ENCODE data around the gene PCDHGB6. TPM values are rescaled to one million over a fixed set of nuclear protein-coding genes. Genes with fewer than 3 reads are reported as not detected.

PCDHGB6 gene
- total RNA-seq = 3.0 and 3.7 TPM in 2 replicates

DNA sequence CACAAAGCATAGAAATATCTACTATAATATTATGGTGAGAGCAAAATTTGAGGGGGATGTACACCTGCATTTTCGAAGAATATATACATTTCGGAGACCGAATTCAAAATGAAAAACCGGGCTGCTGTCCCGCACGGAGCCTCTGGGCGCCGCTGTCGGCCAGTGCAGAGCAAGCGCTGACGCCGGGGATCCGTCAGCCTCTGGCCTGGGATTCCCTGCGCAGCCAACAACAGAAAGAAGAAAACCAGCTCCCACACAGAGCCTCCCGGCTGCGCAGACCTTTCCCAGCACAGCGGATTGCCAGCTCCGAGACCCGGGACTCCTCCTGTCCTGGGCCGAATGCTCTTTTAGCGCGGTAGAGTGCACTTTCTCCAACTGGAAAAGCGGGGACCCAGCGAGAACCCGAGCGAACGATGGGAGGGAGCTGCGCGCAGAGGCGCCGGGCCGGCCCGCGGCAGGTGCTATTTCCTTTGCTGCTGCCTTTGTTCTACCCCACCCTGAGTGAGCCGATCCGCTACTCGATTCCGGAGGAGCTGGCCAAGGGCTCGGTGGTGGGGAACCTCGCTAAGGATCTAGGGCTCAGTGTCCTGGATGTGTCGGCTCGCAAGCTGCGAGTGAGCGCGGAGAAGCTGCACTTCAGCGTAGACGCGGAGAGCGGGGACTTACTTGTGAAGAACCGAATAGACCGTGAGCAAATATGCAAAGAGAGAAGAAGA is at the start of gene PCDHGB6:
TSS of gene PCDHGB6 (plus strand) at position 232 of the 716 bp plus-strand sequence. CDS start at position 414, 182 bp downstream.

DNA sequence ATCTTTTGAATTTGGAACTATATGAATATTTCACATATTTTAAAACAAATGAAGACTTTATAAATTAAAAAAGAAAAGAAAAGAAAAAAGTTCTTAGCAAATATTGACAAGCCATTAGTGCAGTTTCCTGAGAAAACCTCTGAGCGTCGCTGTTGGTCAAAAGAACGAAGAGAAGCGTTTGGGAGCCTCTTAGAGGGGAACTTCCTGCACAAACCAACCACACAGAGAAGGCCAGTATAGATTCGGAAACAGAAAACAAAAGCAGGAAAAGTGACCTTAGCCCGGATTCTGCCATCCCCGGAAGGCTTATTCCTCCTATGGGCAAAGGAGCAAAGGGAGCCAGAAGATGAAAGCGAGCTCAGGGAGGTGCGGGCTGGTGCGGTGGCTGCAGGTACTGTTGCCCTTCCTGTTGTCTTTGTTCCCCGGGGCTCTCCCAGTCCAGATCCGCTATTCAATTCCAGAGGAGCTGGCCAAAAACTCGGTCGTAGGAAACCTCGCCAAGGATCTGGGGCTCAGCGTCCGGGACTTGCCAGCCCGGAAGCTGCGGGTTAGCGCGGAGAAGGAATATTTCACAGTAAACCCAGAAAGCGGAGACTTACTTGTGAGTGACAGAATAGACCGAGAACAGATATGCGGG is 47.9 kb upstream of the PCDHGB6 start, which contains the start of gene PCDHGB2:
TSS of gene PCDHGB2 (plus strand) at position 205 of the 637 bp plus-strand sequence. CDS start at position 347, 142 bp downstream.

DNA sequence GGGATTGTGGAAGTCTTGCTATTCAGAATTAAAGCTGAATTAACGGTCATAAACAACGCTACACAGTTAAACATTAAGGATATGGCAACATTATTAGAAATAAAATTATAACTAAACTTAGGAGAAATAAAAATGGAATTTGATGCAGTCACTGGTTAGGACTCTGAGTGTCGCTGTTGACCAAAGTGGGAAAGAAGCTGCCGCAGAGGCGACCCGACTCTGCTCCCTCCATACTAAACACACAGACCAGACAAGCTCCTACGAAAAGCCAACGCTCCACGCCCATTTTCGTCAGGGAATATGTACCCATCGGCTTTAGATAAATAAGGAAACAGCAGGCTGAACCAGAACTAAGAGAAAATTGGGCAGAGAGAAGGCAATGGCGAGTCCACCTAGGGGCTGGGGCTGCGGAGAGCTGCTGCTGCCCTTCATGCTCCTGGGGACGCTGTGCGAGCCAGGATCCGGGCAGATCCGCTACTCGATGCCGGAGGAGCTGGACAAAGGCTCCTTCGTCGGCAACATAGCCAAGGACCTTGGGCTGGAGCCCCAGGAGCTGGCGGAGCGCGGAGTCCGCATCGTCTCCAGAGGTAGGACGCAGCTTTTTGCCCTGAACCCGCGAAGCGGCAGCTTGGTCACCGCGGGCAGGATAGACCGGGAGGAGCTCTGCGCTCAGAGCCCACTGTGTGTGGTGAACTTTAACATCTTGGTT is 43.7 kb upstream of the PCDHGB6 start, which contains the start of gene PCDHGA5:
TSS of gene PCDHGA5 (plus strand) at position 211 of the 709 bp plus-strand sequence. CDS start at position 380, 169 bp downstream.

DNA sequence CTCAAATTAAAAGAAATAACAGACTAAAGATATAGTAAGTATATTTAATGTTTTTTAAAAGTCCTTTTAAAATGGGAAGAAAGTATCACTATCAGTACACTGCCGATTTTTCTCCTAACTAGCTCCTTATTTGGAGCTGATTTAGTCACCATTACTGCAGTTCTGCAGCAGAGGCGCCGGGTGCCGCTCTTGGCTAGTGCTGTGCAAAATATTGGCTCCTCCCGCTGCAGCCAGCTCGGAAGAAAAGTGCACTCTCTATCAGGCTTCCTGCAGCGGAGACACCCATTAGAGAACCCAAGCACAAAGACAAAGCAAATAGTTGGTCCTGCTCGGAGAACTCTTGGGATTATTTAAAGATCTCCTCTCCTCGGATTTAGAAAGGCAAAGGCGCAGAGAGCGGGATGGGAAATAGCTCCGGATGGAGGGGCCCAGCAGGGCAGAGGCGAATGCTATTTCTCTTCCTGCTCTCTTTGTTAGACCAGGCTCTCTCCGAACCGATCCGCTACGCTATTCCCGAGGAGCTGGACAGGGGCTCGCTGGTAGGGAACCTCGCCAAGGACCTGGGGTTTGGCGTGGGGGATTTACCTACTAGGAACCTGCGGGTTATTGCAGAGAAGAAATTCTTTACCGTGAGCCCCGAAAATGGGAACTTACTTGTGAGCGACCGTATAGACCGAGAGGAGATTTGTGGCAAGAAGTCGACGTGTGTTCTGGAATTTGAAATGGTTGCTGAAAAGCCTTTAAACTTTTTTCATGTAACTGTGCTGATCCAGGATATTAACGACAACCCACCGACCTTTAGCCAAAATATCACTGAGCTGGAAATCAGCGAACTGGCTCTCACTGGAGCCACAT is 37.6 kb upstream of the PCDHGB6 start, which contains the start of gene PCDHGB3:
TSS of gene PCDHGB3 (plus strand) at position 249 of the 855 bp plus-strand sequence. CDS start at position 402, 153 bp downstream.

DNA sequence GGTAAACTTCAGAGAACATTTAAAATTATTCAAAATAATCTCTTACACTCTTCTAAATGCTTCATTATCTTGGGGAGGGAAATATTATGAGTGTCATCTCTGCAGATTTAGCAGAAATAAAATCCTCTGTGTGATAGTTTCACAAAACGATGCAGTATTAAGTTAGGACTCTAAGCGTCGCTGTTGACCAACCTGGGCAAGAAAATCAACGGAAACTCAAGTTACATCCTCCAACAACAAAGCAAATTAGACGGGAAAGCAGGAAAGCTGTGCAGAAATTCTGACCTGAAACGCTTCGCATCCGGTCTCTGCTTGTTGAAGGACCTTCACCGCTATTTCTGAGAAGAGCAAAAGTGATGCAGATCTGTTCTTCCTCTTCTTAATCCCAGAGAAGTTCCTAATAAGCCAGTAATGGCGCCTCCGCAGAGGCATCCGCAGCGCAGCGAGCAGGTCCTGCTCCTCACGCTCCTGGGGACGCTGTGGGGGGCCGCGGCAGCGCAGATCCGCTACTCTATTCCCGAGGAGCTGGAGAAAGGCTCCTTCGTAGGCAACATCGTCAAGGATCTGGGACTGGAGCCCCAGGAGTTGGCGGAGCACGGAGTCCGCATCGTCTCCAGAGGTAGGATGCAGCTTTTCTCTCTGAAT is 34.0 kb upstream of the PCDHGB6 start, which contains the start of gene PCDHGA6:
TSS of gene PCDHGA6 (plus strand) at position 219 of the 645 bp plus-strand sequence. CDS start at position 412, 193 bp downstream.

DNA sequence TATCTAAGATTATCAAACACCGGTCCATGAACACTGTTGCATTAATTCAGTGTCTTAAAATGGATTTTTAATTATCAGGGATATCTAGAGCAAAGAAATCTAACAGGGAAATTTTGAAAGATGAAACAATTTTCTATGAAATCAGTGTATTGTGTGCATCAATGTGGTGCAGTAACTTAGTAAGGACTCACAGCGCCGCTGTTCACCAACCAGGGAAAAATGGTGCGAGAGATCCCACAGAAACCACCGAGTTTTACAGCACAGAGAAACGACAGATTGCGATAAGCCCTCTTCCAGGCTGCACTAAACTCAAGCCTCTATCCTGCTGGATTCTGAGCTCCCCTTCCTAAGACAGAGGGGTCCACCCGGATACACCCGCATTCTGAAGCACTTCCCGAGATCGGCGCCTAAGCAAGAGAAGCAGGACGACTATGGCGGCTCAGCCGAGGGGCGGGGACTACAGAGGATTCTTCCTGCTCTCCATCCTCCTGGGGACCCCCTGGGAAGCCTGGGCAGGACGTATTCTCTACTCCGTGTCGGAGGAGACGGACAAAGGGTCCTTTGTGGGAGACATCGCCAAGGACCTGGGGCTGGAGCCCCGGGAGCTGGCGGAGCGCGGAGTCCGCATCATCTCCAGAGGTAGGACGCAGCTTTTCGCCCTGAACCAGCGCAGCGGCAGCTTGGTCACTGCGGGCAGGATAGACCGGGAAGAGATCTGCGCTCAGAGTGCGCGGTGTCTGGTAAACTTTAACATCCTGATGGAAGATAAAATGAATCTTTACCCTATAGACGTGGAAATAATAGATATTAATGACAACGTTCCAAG is 25.1 kb upstream of the PCDHGB6 start, which contains the start of gene PCDHGA7:
TSS of gene PCDHGA7 (plus strand) at position 274 of the 826 bp plus-strand sequence. CDS start at position 432, 158 bp downstream.

DNA sequence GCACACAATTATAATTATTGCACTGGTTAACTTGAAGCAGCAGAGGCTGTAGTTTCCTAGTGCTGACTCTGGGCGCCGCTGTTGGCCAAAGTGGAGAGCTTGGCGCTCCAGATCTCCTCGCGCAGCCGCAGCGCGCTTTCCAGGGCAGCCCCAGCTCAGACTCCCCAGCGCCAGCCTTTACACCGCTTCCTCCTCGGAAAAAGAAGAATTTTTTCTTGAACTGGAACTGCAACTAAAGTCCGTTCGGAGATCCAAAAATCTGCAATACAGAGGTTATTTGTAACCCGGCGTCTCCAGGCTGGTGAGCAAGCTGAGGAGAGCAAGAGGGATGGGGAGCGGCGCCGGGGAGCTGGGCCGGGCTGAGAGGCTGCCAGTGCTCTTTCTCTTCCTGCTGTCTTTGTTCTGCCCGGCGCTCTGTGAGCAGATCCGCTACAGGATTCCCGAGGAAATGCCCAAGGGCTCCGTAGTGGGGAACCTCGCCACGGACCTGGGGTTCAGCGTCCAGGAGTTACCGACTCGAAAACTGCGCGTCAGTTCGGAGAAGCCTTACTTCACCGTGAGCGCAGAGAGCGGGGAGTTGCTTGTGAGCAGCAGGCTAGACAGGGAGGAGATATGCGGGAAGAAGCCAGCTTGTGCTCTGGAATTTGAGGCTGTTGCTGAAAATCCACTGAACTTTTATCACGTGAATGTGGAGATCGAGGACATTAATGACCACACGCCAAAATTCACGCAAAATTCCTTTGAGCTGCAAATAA is 20.1 kb upstream of the PCDHGB6 start, which contains the start of gene PCDHGB4:
TSS of gene PCDHGB4 (plus strand) at position 142 of the 755 bp plus-strand sequence. CDS start at position 329, 187 bp downstream.

DNA sequence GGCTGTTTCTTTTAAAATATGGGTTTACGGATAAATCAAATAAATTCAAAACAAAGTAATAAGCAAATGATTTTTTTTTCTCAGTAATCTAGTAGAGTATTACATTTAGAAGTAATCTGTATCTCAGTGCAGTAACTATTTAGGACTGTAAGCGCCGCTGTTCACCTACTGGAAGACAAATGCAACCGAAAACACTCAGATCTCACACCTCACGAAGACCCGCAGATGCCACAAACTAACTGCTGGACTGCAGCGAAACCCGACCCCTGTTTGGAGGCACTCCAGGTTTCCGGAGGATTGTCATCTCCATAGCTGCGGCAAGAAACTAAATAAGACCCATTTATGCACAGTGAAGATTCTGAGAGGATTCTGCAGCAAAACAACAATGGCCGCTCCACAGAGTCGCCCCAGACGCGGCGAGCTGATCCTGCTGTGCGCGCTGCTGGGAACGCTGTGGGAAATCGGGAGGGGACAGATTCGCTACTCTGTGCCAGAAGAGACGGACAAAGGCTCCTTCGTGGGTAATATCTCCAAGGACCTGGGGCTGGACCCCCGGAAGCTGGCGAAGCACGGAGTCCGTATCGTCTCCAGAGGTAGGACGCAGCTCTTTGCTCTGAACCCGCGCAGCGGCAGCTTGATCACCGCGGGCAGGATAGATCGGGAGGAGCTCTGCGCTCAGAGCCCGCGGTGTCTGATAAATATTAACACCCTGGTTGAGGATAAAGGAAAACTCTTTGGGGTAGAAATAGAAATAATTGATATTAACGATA is 15.2 kb upstream of the PCDHGB6 start, which contains the start of gene PCDHGA8:
TSS of gene PCDHGA8 (plus strand) at position 205 of the 770 bp plus-strand sequence. CDS start at position 386, 181 bp downstream.

DNA sequence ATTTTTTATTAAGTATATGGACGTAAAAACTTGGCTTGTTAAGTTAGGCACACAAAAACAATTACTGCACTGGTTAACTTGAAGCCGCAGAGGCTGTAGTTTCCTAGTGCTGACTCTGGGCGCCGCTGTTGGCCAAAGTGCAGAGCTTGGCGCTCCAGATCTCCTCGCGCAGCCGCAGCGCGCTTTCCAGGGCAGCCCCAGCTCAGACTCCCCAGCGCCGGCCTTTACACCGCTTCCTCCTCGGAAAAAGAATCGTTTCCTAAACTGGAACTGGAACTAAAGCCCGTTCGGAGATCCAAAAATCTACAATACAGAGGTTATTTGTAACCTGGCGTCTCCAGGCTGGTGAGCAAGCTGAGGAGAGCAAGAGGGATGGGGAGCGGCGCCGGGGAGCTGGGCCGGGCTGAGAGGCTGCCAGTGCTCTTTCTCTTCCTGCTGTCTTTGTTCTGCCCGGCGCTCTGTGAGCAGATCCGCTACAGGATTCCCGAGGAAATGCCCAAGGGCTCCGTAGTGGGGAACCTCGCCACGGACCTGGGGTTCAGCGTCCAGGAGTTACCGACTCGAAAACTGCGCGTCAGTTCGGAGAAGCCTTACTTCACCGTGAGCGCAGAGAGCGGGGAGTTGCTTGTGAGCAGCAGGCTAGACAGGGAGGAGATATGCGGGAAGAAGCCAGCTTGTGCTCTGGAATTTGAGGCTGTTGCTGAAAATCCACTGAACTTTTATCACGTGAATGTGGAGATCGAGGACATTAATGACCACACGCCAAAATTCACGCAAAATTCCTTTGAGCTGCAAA is 9.9 kb upstream of the PCDHGB6 start, which contains the start of gene PCDHGB5:
TSS of gene PCDHGB5 (plus strand) at position 192 of the 796 bp plus-strand sequence. CDS start at position 373, 181 bp downstream.

DNA sequence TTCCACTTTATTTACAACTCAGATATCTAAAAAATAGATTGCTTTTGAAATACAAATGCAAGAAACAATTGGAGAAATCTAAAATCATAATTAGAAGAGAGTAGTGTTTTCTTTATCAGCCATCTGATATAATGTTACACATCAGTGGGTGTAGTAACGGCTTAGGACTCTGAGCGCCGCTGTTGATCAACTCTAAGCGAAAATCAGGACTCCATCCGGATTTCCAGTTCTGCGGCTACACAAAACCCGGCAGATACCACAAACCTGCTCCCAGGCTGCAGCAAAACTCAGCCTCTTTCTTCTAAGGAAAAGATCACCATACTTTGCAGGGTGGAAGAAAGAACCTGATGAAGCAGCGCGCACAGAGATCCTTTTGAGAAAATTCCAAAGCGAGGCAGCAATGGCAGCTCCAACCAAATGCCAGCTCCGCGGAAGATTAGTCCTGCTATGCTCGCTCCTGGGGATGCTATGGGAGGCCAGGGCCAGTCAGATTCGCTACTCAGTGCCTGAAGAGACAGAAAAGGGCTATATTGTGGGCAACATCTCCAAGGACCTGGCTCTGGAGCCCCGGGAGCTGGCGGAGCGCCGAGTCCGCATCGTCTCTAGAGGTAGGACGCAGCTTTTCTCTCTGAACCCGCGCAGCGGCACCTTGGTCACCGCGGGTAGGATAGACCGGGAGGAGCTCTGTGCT is 5.1 kb upstream of the PCDHGB6 start, which contains the start of gene PCDHGA9:
TSS of gene PCDHGA9 (plus strand) at position 226 of the 691 bp plus-strand sequence. CDS start at position 401, 175 bp downstream.

DNA sequence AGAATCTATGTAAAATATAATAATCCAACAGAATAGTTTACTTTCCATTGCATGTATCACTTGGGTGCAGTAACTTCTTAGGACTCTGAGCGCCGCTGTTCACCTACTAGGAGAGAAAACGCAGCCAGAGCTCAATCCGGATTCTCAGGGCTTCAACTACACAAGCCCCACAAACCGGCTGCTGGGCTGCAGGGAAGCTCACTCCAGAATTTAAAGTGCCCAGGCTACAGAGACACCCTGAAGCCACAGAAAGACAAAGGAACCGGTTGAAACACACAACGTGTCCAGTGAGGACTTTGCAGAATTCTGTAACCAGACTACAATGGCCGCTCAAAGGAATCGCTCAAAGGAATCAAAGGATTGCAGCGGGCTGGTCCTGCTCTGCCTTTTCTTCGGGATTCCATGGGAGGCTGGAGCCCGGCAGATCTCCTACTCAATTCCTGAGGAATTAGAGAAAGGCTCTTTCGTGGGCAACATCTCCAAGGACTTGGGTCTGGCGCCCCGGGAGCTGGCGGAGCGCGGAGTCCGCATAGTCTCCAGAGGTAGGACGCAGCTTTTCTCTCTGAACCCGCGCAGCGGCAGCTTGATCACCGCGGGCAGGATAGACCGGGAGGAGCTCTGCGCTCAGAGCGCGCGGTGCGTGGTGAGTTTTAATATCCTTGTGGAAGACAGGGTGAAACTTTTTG is 5.2 kb downstream of the PCDHGB6 start, which contains the start of gene PCDHGA10:
TSS of gene PCDHGA10 (plus strand) at position 134 of the 686 bp plus-strand sequence. CDS start at position 323, 189 bp downstream.

DNA sequence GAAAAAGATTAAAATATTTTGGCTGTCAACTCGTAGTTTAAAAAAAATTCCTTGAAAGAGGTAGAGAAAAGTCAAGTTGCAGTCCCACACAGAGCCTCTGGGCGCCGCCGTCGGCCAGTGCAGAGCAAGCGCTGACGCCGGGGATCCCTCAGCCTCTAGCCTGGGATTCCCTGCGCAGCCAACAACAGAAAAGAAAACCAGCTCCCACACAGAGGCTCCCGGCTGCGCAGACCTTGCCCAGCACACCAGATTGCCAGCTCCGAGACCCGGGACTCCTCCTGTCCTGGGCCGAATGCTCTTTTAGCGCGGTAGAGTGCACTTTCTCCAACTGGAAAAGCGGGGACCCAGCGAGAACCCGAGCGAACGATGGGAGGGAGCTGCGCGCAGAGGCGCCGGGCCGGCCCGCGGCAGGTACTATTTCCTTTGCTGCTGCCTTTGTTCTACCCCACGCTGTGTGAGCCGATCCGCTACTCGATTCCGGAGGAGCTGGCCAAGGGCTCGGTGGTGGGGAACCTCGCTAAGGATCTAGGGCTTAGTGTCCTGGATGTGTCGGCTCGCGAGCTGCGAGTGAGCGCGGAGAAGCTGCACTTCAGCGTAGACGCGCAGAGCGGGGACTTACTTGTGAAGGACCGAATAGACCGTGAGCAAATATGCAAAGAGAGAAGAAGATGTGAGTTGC is 9.8 kb downstream of the PCDHGB6 start, which contains the start of gene PCDHGB7:
TSS of gene PCDHGB7 (plus strand) at position 184 of the 679 bp plus-strand sequence. CDS start at position 367, 183 bp downstream.

DNA sequence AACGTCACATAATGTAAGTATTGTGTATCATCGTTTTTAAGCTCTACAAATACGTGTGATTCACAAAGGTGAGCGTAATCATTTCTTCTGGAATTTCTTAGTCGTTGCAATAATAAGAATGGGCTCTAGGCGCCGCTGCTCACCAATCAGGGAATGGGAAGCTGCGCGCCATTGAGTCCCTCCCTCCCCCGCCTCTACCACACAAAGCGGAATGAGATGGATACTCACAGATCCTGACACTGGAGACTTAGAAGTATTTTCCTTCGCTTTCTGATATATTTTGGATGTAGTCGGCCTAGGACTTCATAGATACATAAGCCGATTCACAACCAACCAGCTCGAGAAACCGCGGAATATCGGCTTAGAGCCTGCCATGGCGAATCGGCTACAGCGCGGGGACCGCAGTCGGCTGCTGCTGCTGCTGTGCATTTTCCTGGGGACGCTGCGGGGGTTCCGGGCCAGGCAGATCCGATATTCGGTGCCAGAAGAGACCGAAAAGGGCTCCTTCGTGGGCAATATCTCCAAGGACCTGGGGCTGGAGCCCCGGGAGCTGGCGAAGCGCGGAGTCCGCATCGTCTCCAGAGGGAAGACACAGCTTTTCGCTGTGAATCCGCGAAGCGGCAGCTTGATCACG is 13.2 kb downstream of the PCDHGB6 start, which contains the start of gene PCDHGA11:
TSS of gene PCDHGA11 (plus strand) at position 197 of the 634 bp plus-strand sequence. CDS start at position 374, 177 bp downstream.

DNA sequence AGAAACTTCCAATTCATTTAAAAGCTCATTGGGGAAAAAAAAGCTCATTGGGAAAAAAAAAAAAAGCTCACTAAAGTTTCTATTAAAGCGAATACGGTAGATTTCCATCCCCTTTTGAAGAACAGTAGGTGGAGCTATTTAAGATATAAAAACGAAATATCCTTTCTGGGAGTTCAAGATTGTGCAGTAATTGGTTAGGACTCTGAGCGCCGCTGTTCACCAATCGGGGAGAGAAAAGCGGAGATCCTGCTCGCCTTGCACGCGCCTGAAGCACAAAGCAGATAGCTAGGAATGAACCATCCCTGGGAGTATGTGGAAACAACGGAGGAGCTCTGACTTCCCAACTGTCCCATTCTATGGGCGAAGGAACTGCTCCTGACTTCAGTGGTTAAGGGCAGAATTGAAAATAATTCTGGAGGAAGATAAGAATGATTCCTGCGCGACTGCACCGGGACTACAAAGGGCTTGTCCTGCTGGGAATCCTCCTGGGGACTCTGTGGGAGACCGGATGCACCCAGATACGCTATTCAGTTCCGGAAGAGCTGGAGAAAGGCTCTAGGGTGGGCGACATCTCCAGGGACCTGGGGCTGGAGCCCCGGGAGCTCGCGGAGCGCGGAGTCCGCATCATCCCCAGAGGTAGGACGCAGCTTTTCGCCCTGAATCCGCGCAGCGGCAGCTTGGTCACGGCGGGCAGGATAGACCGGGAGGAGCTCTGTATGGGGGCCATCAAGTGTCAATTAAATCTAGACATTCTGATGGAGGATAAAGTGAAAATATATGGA is 22.7 kb downstream of the PCDHGB6 start, which contains the start of gene PCDHGA12:
TSS of gene PCDHGA12 (plus strand) at position 176 of the 782 bp plus-strand sequence. CDS start at position 429, 253 bp downstream.

All from bronchial smooth muscle cell (primary cell).